C4-2B (cell line): ENCODE data around the gene RTN4.

Experiments used
- H3K27ac ChIP-seq: fragments of 450-650 bp; 2 replicates; pipeline ENCODE4 v1.5.1; 2017
- CTCF ChIP-seq: fragments of 450-650 bp; conservative IDR thresholded peaks from 2 replicates; pipeline ENCODE4 v1.5.1; 2017; ENCODE audit warnings: mild to moderate bottlenecking
- ZFX ChIP-seq: fragments of 450-650 bp; IDR thresholded peaks from 2 replicates; pipeline ENCODE4 v1.6.1; 2017

Gene RTN4

GRCh38 chr2:54986264-54986663 is 64.0 kb downstream of the RTN4 start:
- no peak overlapping the region for H3K27ac ChIP-seq
- TF ChIP-seq ZFX = no peak
- TF ChIP-seq CTCF = no peak

GRCh38 chr2:54984476-54984875 is 65.8 kb downstream of the RTN4 start:
- H3K27ac ChIP-seq = no peak overlapping the region
- no peak for TF ChIP-seq CTCF
- TF ChIP-seq ZFX = no peak

GRCh38 chr2:54983345-54984220 is 66.7 kb downstream of the RTN4 start:
- H3K27ac ChIP-seq = no peak overlapping the region
- TF ChIP-seq ZFX (no peak), CTCF (no peak)

- TF ChIP-seq ZFX (no peak), CTCF (no peak)
- no peak overlapping the region for H3K27ac ChIP-seq
These were observed 68.9 kb downstream of the RTN4 start for GRCh38 chr2:54981385-54981784.

- TF ChIP-seq CTCF (no peak), ZFX (no peak)
- H3K27ac ChIP-seq = peak overlapping the region; percentile 76
These were observed 70.8 kb downstream of the RTN4 start for GRCh38 chr2:54979321-54980044.

GRCh38 chr2:54977149-54977548 is 73.1 kb downstream of the RTN4 start:
- TF ChIP-seq ZFX (no peak), CTCF (no peak)
- H3K27ac ChIP-seq = no peak overlapping the region
